Neural progenitor cell (in vitro differentiated cells): ENCODE measurements around the gene FGFRL1.

Source experiments
- CTCF ChIP-seq: fragments of 200-600 bp; sonication (generic); IDR thresholded peaks from 2 replicates; pipeline ENCODE4 v1.5.1; 2017; ENCODE audit warnings: antibody characterized with exemption, mild to moderate bottlenecking
- EZH2phosphoT487 ChIP-seq: fragments of 200-600 bp; sonication (generic); IDR thresholded peaks from 2 replicates; pipeline ENCODE4 v1.6.1; 2017; ENCODE audit warnings: antibody characterized with exemption

DNA sequence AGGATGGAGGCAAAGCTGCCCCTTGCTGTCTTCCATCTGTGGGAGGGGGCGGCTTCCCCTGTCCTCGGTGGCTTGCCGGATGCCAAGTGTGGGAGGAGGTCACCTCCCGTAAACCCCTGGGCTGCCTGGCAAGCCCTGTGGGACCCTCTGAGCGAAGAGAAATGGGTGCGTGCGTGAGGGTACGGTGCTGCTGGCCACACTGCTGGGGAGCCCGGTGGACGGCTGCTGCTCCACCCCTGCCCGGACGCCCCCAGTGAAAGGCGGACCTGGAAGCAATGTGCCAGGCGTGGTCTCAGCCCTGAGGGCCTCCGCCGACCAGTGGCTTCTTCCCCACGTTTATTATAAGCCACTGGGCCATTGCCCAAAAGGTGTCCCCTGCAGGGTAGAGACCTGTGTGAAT is 29.1 kb upstream of the FGFRL1 start:
- no peak for TF ChIP-seq CTCF
- TF ChIP-seq EZH2phosphoT487 = no peak
